HCT116 (cell line): Measurements from ENCODE around the gene RPS6KC1. TPM values are rescaled to one million over a fixed set of nuclear protein-coding genes. Genes with fewer than 3 reads are reported as not detected.
A peak's percentile ranks its signal among the peaks of the same experiment; 100 is the strongest.

ENCODE experiments used
- ATAC-seq: fragments of 200-7000 bp; cut with Tn5 transposase; 2 replicates; pipeline ENCODE4 v1.9.1; 2020; ENCODE audit warnings: mild to moderate bottlenecking, moderate library complexity
- BruUV-seq: library from RNA; stranded (reverse); fragments of 400-500 nt; replicated peaks from 2 replicates; lab custom pipeline; 2021; lab: Mats Ljungman, UMichigan
- CTCF ChIA-PET: fragments of 300-600 bp; sonication (Branson Sonifier 250); formaldehyde crosslinking; loops from one replicate; lab custom pipeline; 2021; ENCODE audit warnings: antibody characterized with exemption; lab: Charles Lee
- POLR2A ChIA-PET: fragments of 300-600, 350-600 bp; sonication (Branson Sonifier 250); formaldehyde crosslinking; loops from one replicate; lab custom pipeline; 2021; ENCODE audit warnings: antibody characterized with exemption; lab: Charles Lee
- RAD21 ChIA-PET, 2 experiments: fragments of 300-600 bp; sonication (Branson Sonifier 250); formaldehyde crosslinking; loops; one replicate each; lab custom pipeline; 2023; ENCODE audit warnings: low total read pairs in 2 of 2; ENCODE audit not compliant: uncharacterized antibody in 2 of 2, unreplicated experiment in 2 of 2, low non-redundant PET in 1 of 2; lab: Charles Lee
- DNase-seq: peaks from one replicate; pipeline ENCODE4 v3.0.0-alpha.2; 2010; ENCODE audit warnings: low read depth, low spot score
- H2AFZ ChIP-seq: fragments of 200-600 bp; shearing (Covaris generic), sonication (generic); 2 replicates; pipeline ENCODE4 v1.6.1; 2017; ENCODE audit warnings: low read depth, mixed run types, mixed read lengths, antibody characterized with exemption, low read length; ENCODE audit not compliant: poor library complexity, severe bottlenecking
- H3K27ac ChIP-seq: 2 replicates; pipeline ENCODE4 v1.5.1; 2012; ENCODE audit warnings: low read depth, low read length
- H3K27me3 ChIP-seq: fragments of 200-600 bp; sonication (generic); 2 replicates; pipeline ENCODE4 v1.6.1; 2016; ENCODE audit warnings: mixed run types, low read length, mixed read lengths; ENCODE audit not compliant: insufficient read depth
- H3K36me3 ChIP-seq, 2 experiments: fragments of 200-500 bp in 1 of 2; fragments of 200-600 bp in 1 of 2; sonication (Bioruptor generic) in 1 of 2; sonication (generic) in 1 of 2; 2 replicates each; pipeline versions ENCODE4 v1.5.1 to v1.6.1; 2014 to 2016; ENCODE audit warnings: low read length in 2 of 2, inconsistent platforms in 1 of 2, mixed read lengths in 1 of 2, mixed run types in 1 of 2; ENCODE audit not compliant: insufficient read depth in 2 of 2, control insufficient read depth in 1 of 2
- H3K4me1 ChIP-seq, 2 experiments: fragments of 200-600 bp in 1 of 2; sonication (generic) in 1 of 2; 2 replicates each; pipeline versions ENCODE4 v1.5.1 to v1.6.1; 2012 to 2017; ENCODE audit warnings: low read length in 2 of 2, inconsistent platforms in 1 of 2, mild to moderate bottlenecking in 1 of 2, mixed read lengths in 1 of 2, mixed run types in 1 of 2, moderate library complexity in 1 of 2; ENCODE audit not compliant: insufficient read depth in 2 of 2, control insufficient read depth in 1 of 2
- H3K4me2 ChIP-seq: fragments of 200-600 bp; sonication (generic); 2 replicates; pipeline ENCODE4 v1.6.1; 2017; ENCODE audit warnings: mixed run types, low read length, mixed read lengths
- H3K4me3 ChIP-seq, 2 experiments: fragments of 200-600 bp in 1 of 2; sonication (generic) in 1 of 2; replicated peaks in 1 of 2; 2 replicates each; pipeline ENCODE4 v1.5.1; 2011 to 2016; ENCODE audit warnings: low read length in 2 of 2, control low read depth in 1 of 2, low read depth in 1 of 2, mild to moderate bottlenecking in 1 of 2, mixed read lengths in 1 of 2, mixed run types in 1 of 2
- H3K79me2 ChIP-seq: fragments of 200-600 bp; sonication (generic); 2 replicates; pipeline ENCODE4 v1.6.1; 2017; ENCODE audit warnings: mild to moderate bottlenecking, mixed run types, low read length, moderate library complexity, mixed read lengths; ENCODE audit not compliant: insufficient read depth
- H3K9ac ChIP-seq: fragments of 200-600 bp; sonication (generic); 2 replicates; pipeline ENCODE4 v1.6.1; 2016; ENCODE audit warnings: low read length, mixed read lengths
- H3K9me2 ChIP-seq: fragments of 200-600 bp; sonication (generic), shearing (Covaris generic); 2 replicates; pipeline ENCODE4 v1.6.1; 2017; ENCODE audit warnings: mixed run types, mild to moderate bottlenecking, moderate library complexity; ENCODE audit not compliant: insufficient read depth
- H3K9me3 ChIP-seq, 2 experiments: fragments of 200-500 bp in 1 of 2; fragments of 200-600 bp in 1 of 2; sonication (Bioruptor generic) in 1 of 2; sonication (generic) in 1 of 2; 2 replicates each; pipeline ENCODE4 v1.6.1; 2014 to 2017; ENCODE audit warnings: low read length in 2 of 2, mixed read lengths in 2 of 2, inconsistent platforms in 1 of 2, low read depth in 1 of 2, mild to moderate bottlenecking in 1 of 2, mixed run types in 1 of 2, moderate library complexity in 1 of 2; ENCODE audit not compliant: control insufficient read depth in 1 of 2, insufficient read depth in 1 of 2
- H4K20me1 ChIP-seq: fragments of 200-600 bp; sonication (generic), shearing (Covaris generic); 2 replicates; pipeline ENCODE4 v1.6.1; 2017; ENCODE audit warnings: mixed run types, mild to moderate bottlenecking, moderate library complexity; ENCODE audit not compliant: insufficient read depth
- CBX3 ChIP-seq: IDR thresholded peaks from 2 replicates; pipeline ENCODE4 v1.6.1; 2012; ENCODE audit warnings: low read depth
- CTCF ChIP-seq, 3 experiments: fragments of 200-600 bp in 1 of 3; sonication (generic) in 1 of 3; IDR thresholded peaks in 2 of 3; conservative IDR thresholded peaks in 1 of 3; 2 replicates each; pipeline ENCODE4 v1.5.1; 2012 to 2017; ENCODE audit warnings: low read depth in 2 of 3, low read length in 2 of 3, antibody characterized with exemption in 1 of 3, borderline replicate concordance in 1 of 3, control low read depth in 1 of 3, mild to moderate bottlenecking in 1 of 3, mixed read lengths in 1 of 3, mixed run types in 1 of 3, moderate library complexity in 1 of 3; ENCODE audit not compliant: insufficient read depth in 1 of 3
- EGR1 ChIP-seq: IDR thresholded peaks from 2 replicates; pipeline ENCODE4 v1.6.1; 2012; ENCODE audit warnings: low read depth
- ELF1 ChIP-seq: IDR thresholded peaks from 2 replicates; pipeline ENCODE4 v1.6.1; 2012; ENCODE audit warnings: low read depth, borderline replicate concordance
- EZH2 ChIP-seq: fragments of 200-600 bp; sonication (generic); IDR thresholded peaks from 2 replicates; pipeline ENCODE4 v1.6.1; 2017; ENCODE audit warnings: antibody characterized with exemption, mixed run types
- FOSL1 ChIP-seq: IDR thresholded peaks from 2 replicates; pipeline ENCODE4 v1.6.1; 2012; ENCODE audit warnings: low read depth
- JUND ChIP-seq: IDR thresholded peaks from 2 replicates; pipeline ENCODE4 v1.6.1; 2012
- MAX ChIP-seq: IDR thresholded peaks from 2 replicates; pipeline ENCODE4 v1.6.1; 2012
- POLR2A ChIP-seq: IDR thresholded peaks from 2 replicates; pipeline ENCODE4 v1.7.0; 2011; ENCODE audit warnings: borderline replicate concordance; ENCODE audit not compliant: insufficient read depth, insufficient read length; ENCODE audit errors: extremely low read depth
- POLR2AphosphoS5 ChIP-seq: IDR thresholded peaks from 2 replicates; pipeline ENCODE4 v1.6.1; 2011; ENCODE audit warnings: mild to moderate bottlenecking, low read depth, low read length, moderate library complexity
- RAD21 ChIP-seq: IDR thresholded peaks from 2 replicates; pipeline ENCODE4 v1.6.1; 2012; ENCODE audit warnings: low read depth, mild to moderate bottlenecking
- SIN3A ChIP-seq: IDR thresholded peaks from 2 replicates; pipeline ENCODE4 v1.6.1; 2012; ENCODE audit warnings: low read depth
- SP1 ChIP-seq: IDR thresholded peaks from 2 replicates; pipeline ENCODE4 v1.6.1; 2012; ENCODE audit warnings: low read depth
- SRF ChIP-seq: IDR thresholded peaks from 2 replicates; pipeline ENCODE4 v1.6.1; 2012; ENCODE audit warnings: low read depth
- TCF7L2 ChIP-seq: IDR thresholded peaks from 2 replicates; pipeline ENCODE4 v1.7.0; 2011; ENCODE audit warnings: borderline replicate concordance, inconsistent platforms; ENCODE audit not compliant: insufficient read depth, insufficient read length; ENCODE audit errors: extremely low read depth
- YY1 ChIP-seq: IDR thresholded peaks from 2 replicates; pipeline ENCODE4 v1.6.1; 2011; ENCODE audit warnings: low read length, low read depth, moderate library complexity, mild to moderate bottlenecking; ENCODE audit not compliant: insufficient replicate concordance; ENCODE audit errors: extremely low read depth
- ZFX ChIP-seq: fragments of 450-650 bp; IDR thresholded peaks from 2 replicates; pipeline ENCODE4 v1.6.1; 2017
- ZNF274 ChIP-seq: fragments of 200-500 bp; sonication (Bioruptor generic); IDR thresholded peaks from 2 replicates; pipeline ENCODE4 v1.6.1; 2014; ENCODE audit warnings: mild to moderate bottlenecking, low read depth, low read length, inconsistent platforms
- intact Hi-C: fragments of 100-400 bp; cut with micrococcal nuclease; formaldehyde crosslinking; loops from 2 replicates; pipeline ENCODE4 v1.10.0; 2022
- total RNA-seq: library from RNA; stranded (reverse); gene quantifications from one replicate; pipeline ENCODE4 v1.2.1, GENCODE V29; 2021; ENCODE audit not compliant: unreplicated experiment
- TF ChIP-seq, protein P1 (sequence below): IDR thresholded peaks from 2 replicates; pipeline ENCODE4 v1.6.1; 2011; ENCODE audit warnings: mild to moderate bottlenecking, low read length, moderate library complexity; ENCODE audit not compliant: insufficient replicate concordance; ENCODE audit errors: extremely low read depth
- TF ChIP-seq, protein P2 (sequence below): IDR thresholded peaks from 2 replicates; pipeline ENCODE4 v1.6.1; 2012
- TF ChIP-seq, protein P3 (sequence below): IDR thresholded peaks from 2 replicates; pipeline ENCODE4 v1.6.1; 2012; ENCODE audit warnings: low read depth

Gene RPS6KC1
- total RNA-seq, 1 experiment from 2014 or later, result 15.9 TPM

DNA sequence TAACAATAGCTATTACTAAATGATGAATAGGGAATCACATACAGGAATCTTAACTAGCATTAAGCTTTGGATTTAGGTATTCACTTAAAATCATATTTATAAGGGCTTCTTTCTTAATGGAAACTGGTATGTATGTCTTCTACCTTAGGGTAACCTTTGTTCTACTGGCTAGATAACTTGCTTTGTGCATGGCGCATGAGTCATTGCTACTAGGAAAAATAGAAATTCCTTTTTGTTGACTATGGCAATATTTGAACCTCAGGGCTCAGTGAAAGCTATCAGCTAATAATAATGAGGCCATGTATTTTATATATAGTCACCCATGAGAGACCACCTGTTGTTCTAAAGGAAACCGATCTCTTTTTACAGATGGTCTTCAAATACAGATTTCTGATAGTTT lies 72.5 kb downstream of the RPS6KC1 start:
- Histone ChIP-seq H3K36me3 (no peaks in the 10 kb centered on the region), H4K20me1 (no peaks in the 10 kb centered on the region), H3K4me3 (peak overlapping the region in 1 of 2 experiments; percentile 20; a peak in 2 of 4 replicates), H2AFZ (no peak overlapping the region), H3K9me3 (no peaks in the 10 kb centered on the region), H3K9me2 (no peaks in the 10 kb centered on the region), H3K9ac (peak overlapping the region; percentile 39), H3K4me2 (peak overlapping the region; percentile 62), H3K79me2 (no peaks in the 10 kb centered on the region), H3K27me3 (no peaks in the 10 kb centered on the region), H3K4me1 (peaks cover 56 to 60% of the 10 kb centered on the region in 2 experiments), H3K27ac (peak overlapping the region; percentile 70)
- CTCF ChIA-PET, result interaction anchor here (1.3 to 2.3 kb wide), 3 partner anchors 55 to 1208 kb away, joined by 3 to 13 read pairs (median 4); no protein-coding TSS in a partner anchor
- DNase-seq (peak; percentile 72), ATAC-seq (peak; percentile 89)
- intact Hi-C loops, result loop anchor here (1.0 to 10.0 kb wide), 5 partner anchors 311 to 1204 kb away; partner anchors contain the start of gene SMYD2
- POLR2A ChIA-PET, result no interaction called here
- BruUV-seq, result no TSS peak
- RAD21 ChIA-PET, result no interaction called here
- TF ChIP-seq EGR1 (peak; percentile 26; the same call in 1 of the 2 replicates), CTCF (IDR thresholded peaks at IDR 0.05 in 2 of 3, conservative IDR thresholded peaks at IDR 0.05 in 1 of 3; ENCODE audit: borderline replicate concordance in 1 of 3, insufficient read depth in 1 of 3, low read depth in 2 of 3, low read length in 2 of 3) (no peak), MAX (0 out of 2 replicates have a peak, but pooled peaks have one; percentile 38), ELF1 (no peak), RAD21 (no peak; the same call in 1 of the 2 replicates), POLR2AphosphoS5 (no peak; the same call in 1 of the 2 replicates), JUND (peak; percentile 93), TCF7L2 (peak; percentile 47), YY1 (no peak), SIN3A (no peak; the same call in 1 of the 2 replicates), POLR2A (no peak), ZFX (no peak), SRF (peak; percentile 73), CBX3 (peak; percentile 84), FOSL1 (peak; percentile 95), SP1 (peak; percentile 84), EZH2 (no peak), ZNF274 (no peak)
- TF ChIP-seq, protein P1, sequence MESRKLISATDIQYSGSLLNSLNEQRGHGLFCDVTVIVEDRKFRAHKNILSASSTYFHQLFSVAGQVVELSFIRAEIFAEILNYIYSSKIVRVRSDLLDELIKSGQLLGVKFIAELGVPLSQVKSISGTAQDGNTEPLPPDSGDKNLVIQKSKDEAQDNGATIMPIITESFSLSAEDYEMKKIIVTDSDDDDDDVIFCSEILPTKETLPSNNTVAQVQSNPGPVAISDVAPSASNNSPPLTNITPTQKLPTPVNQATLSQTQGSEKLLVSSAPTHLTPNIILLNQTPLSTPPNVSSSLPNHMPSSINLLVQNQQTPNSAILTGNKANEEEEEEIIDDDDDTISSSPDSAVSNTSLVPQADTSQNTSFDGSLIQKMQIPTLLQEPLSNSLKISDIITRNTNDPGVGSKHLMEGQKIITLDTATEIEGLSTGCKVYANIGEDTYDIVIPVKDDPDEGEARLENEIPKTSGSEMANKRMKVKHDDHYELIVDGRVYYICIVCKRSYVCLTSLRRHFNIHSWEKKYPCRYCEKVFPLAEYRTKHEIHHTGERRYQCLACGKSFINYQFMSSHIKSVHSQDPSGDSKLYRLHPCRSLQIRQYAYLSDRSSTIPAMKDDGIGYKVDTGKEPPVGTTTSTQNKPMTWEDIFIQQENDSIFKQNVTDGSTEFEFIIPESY, result no peak
- TF ChIP-seq, protein P2, sequence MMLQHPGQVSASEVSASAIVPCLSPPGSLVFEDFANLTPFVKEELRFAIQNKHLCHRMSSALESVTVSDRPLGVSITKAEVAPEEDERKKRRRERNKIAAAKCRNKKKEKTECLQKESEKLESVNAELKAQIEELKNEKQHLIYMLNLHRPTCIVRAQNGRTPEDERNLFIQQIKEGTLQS, result no peak
- TF ChIP-seq, protein P3, sequence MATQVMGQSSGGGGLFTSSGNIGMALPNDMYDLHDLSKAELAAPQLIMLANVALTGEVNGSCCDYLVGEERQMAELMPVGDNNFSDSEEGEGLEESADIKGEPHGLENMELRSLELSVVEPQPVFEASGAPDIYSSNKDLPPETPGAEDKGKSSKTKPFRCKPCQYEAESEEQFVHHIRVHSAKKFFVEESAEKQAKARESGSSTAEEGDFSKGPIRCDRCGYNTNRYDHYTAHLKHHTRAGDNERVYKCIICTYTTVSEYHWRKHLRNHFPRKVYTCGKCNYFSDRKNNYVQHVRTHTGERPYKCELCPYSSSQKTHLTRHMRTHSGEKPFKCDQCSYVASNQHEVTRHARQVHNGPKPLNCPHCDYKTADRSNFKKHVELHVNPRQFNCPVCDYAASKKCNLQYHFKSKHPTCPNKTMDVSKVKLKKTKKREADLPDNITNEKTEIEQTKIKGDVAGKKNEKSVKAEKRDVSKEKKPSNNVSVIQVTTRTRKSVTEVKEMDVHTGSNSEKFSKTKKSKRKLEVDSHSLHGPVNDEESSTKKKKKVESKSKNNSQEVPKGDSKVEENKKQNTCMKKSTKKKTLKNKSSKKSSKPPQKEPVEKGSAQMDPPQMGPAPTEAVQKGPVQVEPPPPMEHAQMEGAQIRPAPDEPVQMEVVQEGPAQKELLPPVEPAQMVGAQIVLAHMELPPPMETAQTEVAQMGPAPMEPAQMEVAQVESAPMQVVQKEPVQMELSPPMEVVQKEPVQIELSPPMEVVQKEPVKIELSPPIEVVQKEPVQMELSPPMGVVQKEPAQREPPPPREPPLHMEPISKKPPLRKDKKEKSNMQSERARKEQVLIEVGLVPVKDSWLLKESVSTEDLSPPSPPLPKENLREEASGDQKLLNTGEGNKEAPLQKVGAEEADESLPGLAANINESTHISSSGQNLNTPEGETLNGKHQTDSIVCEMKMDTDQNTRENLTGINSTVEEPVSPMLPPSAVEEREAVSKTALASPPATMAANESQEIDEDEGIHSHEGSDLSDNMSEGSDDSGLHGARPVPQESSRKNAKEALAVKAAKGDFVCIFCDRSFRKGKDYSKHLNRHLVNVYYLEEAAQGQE, result no peak
